ENCODE data around the gene POLE3.
"Not testable (repeated sequence)": the region's sequence is repeated elsewhere in the genome, so short reads cannot be mapped to it uniquely, and the experiment has no call there.

The POLE3 gene

GRCh38 chr9:113403646-113404045 is 6.8 kb downstream of the POLE3 start:
- DNase-seq (ENCODE audit: low read depth in 2 of 2), result no peak

DNA sequence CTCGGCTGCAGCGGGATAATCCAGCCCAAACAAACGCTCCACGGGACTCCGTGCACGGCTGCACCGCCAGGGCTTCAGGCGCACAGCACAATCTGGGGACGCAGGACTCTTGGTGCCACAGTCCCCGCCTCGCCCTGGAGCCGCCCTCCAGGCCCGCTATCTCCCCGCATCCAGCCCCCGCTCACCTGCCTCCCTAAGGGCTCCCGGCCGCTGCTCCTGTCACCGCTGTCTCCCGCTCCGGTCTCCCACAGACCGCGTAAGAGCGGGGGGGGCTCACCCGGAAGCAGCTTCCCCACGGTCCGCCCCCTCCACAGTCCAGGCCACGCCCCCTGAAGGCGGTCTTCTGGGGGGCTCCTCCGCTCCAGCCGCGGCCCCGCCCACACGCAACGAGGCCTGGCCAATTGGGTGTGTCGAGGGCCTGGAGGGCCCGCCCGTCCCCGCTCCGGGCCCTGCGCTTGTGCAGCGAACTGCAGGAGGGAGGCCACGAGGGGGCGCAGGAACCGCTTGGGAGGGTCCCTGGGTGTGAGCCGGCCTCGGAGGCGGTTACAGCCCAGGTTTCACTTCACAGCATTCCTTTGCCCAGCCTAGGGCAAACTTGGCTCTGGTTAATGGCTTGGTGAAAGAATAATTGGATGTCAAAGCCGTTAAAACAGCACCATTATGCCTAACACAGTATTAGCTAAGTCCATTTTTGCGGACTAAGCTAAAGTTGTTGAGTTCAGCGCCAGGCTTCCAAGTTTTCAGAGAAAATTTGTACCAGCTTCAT is 9.3 kb downstream of the POLE3 start, which contains the start of gene ALAD:
Gene ALAD (minus strand): TSS at position 258 of the 766 bp plus-strand sequence. CDS start 7,725 bp downstream, outside the sequence.
- peak; percentile 99 for DNase-seq (ENCODE audit: low read depth in 2 of 2)

DNA sequence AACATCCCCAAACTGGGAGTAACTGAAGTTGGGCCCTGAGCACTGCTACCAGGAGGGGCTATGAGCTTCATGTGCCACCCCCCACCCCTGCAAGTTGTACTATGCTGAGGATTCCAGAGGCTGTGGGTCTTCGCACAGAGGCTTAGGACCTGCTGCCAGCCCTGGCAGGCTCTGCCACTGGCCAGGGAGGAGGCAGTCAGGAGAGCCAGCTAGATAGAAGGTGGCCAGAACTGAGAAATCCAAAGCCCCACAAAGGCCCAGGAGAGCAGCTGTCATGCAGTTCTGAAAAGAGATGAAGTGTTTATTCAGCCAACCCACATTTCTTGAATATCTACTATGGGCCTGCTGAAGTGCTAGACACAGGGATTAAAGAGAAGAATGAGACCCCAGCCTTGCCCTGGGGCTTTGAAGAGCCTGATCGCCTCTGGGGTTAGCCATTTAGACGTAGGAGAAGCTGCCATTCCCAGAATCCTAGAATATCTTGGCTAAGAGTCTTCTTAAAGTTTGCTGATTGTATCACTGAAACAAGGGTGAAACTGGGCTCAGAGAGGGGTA is 10.8 kb downstream of the POLE3 start:
- no peak for DNase-seq (ENCODE audit: low read depth in 2 of 2)

DNA sequence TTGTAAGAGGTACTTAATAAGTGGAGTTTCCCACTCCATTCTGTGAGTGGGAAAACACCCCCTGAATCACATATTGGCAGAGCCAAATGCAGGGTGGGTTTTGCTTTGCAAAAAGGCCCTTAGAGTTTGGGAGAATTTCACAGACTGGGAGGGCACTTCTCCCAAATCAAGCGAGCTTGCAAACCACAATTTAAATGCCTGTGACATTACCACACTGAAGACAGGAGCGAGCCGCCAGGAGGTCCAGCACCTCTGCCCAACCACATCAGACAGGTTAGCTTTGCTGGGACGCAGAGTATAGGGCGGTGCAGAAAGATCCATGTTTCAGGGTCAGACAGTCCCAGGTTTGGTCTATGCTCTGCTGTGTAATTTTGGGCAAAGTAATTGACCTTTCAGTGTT is 11.7 kb downstream of the POLE3 start:
- DNase-seq (ENCODE audit: low read depth in 2 of 2), result no peak

DNA sequence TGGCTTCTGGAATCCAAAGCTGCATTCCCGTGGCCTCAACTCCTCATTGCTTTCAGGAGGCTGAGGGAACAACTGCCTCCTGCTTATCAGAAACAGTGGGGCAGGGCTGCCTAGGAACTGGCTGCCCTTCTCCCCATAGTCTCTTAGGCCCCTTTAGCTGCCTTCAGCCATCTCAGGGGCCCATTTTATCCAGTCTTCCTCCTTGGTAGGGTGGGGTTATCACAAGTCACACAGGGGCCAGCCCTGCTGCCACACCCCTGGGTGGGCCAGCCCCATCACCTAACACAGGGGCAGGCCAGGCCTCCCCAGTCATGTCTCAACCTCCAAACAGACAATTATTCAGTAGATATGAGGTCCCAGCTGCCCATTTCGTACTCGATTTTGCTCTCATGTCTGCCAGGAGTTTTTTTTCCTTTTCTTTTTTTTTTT is 13.3 kb downstream of the POLE3 start:
- no peak for DNase-seq (ENCODE audit: low read depth in 2 of 2)

- no peak for DNase-seq (ENCODE audit: low read depth in 2 of 2)
Observed at GRCh38 chr9:113395000-113395861, 15.2 kb downstream of the POLE3 start.

DNA sequence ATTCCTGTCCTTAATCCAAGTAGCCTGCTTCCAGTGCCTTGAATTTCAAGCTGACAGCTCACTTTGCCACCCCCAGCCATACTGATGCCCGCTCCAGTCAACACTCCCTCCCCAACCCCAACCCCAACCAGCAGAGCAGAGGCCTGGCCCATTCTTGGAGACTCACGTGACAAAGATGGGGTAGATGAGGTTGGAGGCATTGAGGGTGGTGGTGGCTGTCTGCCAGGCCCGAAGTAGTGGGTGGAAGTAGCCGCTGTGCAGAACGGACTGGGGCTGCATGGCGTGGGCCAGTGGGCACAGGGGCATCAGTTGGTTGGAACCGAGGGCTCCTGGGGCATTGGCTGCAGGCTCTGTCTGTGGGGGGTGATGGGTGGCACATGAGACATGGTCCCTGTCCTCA is 17.2 kb downstream of the POLE3 start:
- DNase-seq (ENCODE audit: low read depth in 2 of 2), result no peak

GRCh38 chr9:113391917-113392316 is 18.6 kb downstream of the POLE3 start:
- DNase-seq (ENCODE audit: low read depth in 2 of 2), result no peak

DNA sequence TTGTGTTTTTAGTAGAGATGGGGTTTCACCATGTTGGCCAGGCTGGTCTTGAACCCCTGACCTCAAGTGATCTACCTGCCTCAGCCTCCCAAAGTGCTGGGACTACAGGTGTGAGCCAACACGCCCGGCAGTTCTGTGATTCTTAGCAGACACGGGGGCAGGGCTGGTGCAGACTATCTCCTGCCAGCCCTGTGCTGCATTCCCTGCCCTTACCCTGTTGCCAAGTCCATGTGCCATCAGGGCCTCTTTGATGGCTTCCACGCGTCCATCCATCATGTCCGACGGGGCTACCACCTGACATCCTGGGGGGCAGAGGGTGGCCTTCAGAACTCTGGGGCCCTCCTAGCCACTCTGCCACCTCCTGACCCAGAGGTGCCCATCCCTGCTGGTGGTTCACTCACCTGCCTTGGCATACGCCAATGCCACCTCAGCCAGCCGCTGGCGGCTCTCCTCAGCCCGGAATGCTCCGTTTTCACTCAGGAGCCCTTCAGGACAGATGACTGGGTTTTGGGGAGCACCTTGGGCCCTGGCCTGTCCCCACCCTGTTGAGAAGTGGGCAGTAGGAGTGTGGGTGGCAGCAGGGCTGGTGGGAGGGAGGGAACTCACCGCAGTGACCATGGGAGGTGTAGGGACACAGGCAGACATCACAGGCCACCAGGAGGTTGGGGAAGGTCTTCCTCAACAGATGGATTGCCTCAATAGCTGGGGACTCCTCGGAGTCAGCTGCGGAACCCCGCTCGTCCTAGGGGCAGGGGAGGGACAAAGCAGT is 20.1 kb downstream of the POLE3 start:
- DNase-seq (ENCODE audit: low read depth in 2 of 2), result no peak

GRCh38 chr9:113389451-113389850 is 21.0 kb downstream of the POLE3 start:
- no peak for DNase-seq (ENCODE audit: low read depth in 2 of 2)

DNA sequence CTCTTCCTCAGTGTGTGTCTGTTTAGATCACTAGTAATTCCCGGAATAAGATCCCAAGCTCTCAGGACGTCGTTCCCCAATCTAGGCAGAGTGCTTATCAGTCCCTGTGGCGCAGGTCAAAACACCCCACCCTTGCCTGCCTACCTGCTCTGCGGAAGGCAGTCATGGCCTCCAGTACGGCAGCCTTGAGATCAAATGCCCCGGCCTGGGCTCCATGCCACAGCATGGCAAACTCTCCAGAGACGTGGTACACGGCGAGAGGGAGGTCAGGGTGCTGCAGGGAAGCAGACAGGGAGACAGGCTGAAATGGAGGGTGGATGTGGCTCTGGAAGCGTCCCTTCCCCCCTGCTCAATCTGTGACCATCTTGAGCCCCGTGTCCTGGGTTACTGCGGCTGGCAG is 21.6 kb downstream of the POLE3 start:
- no peak for DNase-seq (ENCODE audit: low read depth in 2 of 2)

DNA sequence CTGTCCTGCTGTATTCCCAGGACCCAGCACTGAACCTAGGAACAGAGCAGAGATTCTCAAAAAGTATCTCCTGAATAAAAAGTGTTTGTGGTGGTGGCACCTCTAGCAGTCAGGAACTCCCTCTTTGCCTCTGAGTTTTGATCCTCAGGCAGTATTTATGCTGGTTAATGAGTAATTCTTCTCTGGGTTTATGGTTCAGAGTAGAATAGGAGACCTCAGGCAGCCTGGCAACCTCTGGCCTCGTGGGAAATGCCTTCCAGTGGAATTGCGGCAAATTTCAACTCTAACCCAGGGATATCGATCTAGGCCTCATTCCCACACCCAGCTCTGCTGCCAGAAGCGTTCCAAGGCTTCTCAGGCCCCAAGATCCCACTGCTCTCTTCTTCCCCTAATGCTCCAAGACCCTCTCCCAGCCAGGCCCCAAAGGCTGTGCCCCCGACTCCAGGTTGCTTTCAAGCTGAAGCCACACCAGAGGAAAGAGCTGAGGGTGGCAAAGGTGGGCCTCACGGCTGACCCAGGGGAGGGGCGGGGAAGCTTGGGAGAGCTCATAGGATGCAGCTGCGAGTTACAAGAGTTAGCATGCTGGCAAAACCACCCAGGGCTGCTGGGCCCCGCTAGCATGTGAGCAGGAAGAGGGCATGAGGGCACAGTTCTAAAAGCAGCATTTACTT is 22.8 kb downstream of the POLE3 start:
- DNase-seq (ENCODE audit: low read depth in 2 of 2), result no peak

DNA sequence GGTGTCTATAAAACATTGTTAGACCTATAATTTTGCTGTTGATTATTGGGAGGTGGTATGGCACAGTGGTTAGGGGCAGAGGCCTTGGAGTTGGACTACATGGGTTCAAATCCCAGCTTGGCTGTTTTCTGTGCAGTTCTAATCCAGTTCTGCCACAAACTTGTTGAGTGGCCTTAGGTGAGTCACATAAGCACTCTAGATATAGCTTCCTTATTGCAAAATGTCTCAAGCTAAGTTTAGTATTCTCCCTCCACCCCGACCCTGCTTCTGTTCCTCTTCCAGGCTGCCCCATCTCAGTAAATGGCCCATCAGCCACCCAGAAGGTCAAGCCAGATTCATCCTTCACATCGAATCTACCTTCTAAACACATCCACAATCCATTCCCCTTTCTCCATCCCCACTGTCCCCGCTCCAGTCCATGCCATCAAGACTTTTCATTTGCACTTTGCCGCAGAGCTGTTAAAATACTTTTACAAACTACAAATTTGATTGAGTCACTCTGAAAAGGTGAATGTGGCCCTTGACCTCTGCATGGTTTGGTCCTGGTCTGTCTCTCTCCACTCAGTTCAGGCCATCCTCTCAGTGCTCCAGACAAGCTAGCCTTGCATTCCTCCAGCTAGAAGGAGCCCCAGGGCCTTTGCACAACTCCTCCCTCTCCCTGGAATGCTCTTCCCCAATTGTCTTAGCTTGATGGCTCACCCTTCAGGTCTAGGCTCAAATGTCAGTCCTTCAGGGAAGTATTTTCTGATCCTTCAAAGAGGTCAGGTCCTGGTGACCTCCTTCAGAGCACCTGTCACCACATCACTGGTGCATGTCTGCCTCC is 23.7 kb downstream of the POLE3 start:
- DNase-seq (ENCODE audit: low read depth in 2 of 2), result no peak

DNA sequence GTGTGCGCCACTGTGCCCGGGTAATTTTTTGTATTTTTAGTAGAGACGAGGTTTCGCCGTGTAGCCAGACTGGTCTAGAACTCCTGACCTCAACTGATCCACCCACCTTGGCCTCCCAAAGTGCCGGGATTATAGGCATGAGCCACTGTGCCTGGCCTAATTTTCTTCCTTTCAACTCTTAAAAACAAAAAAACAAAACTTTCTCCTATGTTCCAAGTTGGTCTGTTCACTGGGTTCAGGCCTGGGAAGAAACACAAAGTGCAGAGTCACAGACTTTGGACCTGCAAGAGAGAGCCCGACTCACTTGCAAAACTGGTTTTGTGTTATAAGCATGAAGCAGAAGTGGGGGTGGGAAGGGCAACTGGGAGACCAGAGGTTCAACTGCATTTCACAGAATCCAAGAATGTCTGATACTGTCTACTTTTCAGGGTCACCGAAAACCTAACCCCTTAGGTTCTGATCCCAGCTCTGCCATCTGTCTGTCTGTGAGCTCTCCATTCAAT is 28.5 kb downstream of the POLE3 start:
- DNase-seq (ENCODE audit: low read depth in 2 of 2), result no peak

- DNase-seq (ENCODE audit: low read depth in 2 of 2), result not testable (repeated sequence)
Observed at GRCh38 chr9:113381441-113381840, 29.0 kb downstream of the POLE3 start.

DNA sequence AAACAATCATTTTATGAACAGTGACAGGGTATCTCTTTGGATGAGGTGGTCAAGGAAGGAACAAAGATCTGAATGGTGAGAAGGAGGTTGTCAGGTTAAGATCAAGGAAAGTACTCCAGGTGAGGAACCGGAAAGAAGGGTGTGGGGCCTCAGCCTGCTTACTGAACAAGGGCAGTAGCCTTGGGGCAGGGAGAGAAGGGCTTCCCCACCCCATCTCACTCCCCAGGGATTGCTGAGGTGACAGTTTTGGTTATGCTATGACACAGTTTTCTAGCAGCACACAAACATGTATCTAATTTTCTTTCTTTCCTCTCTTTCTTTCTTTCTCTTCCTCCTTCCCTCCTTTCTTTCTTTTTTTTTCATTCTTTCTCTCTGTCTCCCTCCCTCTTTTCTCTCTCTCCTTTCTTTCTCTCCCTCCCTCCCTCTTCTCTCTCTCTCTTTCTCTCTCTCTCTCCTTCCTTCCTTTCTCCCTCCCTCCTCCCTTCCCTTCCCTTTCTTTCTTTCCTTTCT is 29.6 kb downstream of the POLE3 start:
- DNase-seq (ENCODE audit: low read depth in 2 of 2), result no peak

- DNase-seq (ENCODE audit: low read depth in 2 of 2), result not testable (repeated sequence)
Observed at GRCh38 chr9:113379829-113380210, 30.7 kb downstream of the POLE3 start.

GRCh38 chr9:113379094-113379828 is 31.2 kb downstream of the POLE3 start:
- not testable (repeated sequence) for DNase-seq (ENCODE audit: low read depth in 2 of 2)
